ENCODE measurements around the gene TRAF4.
"Not testable (repeated sequence)": the region's sequence is repeated elsewhere in the genome, so short reads cannot be mapped to it uniquely, and the experiment has no call there.

The TRAF4 gene

DNA sequence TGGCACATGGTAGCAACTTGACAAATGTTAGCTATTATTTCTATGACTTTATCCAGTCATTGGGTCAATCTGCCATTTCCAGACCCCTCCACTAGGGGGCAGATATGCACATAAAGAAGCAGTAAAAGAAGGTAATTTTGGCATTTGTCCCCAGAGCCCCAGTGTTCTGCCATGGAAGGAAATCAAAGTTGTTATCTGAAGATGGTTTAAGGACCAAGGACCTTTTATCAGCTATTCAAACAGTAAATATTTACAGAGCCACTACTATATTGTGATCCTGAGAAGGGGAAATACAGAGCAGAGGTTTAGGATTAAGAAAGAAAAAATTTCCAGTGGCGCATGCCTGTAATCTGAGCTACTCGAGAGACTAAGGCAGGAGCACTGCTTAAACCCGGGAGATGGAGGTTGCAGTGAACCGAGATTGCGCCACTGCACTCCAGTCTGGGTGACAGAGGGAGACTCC, 20.0 kb downstream of the TRAF4 start:
- H3K4me3 ChIP-seq (ENCODE audit: low read depth, low read length) = no peak overlapping the region
- ChIA-PET CTCF (interaction anchor here (0.6 to 10.0 kb wide), 59 partner anchors 10 to 353 kb away, joined by 3 to 295 read pairs (median 7); partner anchors contain the start of genes BLTP2, DHRS13, FAM222B and FLOT2), POLR2A (interaction anchor here (1.0 to 2.0 kb wide), 3 partner anchors 10 to 37 kb away, joined by 3 to 6 read pairs (median 5); partner anchors contain the start of gene TLCD1)
- TF ChIP-seq, protein P1, sequence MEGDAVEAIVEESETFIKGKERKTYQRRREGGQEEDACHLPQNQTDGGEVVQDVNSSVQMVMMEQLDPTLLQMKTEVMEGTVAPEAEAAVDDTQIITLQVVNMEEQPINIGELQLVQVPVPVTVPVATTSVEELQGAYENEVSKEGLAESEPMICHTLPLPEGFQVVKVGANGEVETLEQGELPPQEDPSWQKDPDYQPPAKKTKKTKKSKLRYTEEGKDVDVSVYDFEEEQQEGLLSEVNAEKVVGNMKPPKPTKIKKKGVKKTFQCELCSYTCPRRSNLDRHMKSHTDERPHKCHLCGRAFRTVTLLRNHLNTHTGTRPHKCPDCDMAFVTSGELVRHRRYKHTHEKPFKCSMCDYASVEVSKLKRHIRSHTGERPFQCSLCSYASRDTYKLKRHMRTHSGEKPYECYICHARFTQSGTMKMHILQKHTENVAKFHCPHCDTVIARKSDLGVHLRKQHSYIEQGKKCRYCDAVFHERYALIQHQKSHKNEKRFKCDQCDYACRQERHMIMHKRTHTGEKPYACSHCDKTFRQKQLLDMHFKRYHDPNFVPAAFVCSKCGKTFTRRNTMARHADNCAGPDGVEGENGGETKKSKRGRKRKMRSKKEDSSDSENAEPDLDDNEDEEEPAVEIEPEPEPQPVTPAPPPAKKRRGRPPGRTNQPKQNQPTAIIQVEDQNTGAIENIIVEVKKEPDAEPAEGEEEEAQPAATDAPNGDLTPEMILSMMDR (IDR thresholded peaks at IDR 0.05; ENCODE audit: insufficient read depth, low read length, missing control alignments) = peak; percentile 69
- peak; percentile 29 for DNase-seq (ENCODE audit: low read depth, low spot score)

DNA sequence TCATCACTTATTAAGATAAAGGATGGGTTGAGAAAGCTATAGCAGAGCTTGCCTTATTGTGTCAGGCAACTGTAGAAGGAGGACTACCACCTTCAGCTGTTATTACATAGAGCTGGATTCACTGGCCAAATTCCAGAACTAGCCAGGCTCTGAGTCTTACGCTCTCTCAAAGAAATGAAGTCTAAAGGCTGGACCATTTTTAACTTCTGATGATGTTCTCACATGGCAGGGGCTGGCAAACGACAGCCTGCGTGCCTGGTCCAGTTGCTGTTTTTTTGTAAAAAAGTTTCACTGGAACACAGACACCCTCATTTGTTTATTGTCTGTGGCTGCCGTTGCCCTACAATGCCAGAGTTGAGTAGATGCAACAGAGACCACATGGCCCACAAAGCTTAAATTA, 21.2 kb downstream of the TRAF4 start:
- DNase-seq (ENCODE audit: low read depth, low spot score) = no peak

GRCh38 chr17:28773736-28774135, 29.9 kb downstream of the TRAF4 start:
- TF ChIP-seq, protein P1 (IDR thresholded peaks at IDR 0.05; ENCODE audit: insufficient read depth, low read length, missing control alignments) = no peak
- ChIA-PET CTCF (interaction anchor here (0.9 to 6.4 kb wide), 9 partner anchors 9 to 342 kb away, joined by 3 to 128 read pairs (median 4); partner anchors contain the start of gene DHRS13), POLR2A (interaction anchor here (0.6 kb wide), 1 partner anchor 10 kb away, joined by 3 read pairs; no protein-coding TSS in a partner anchor)
- no peak overlapping the region for H3K4me3 ChIP-seq (ENCODE audit: low read depth, low read length)
- no peak for DNase-seq (ENCODE audit: low read depth, low spot score)

More for the DNA sequence above, 21.2 kb downstream of the TRAF4 start:
- ChIA-PET CTCF (interaction anchor here (0.7 to 10.0 kb wide), 28 partner anchors 9 to 347 kb away, joined by 3 to 295 read pairs (median 18); partner anchors contain the start of genes DHRS13, FAM222B, FLOT2 and NEK8), POLR2A (interaction anchor here (0.5 to 1.1 kb wide), 2 partner anchors 12 to 102 kb away, joined by 3 read pairs; no protein-coding TSS in a partner anchor)
- no peak overlapping the region for H3K4me3 ChIP-seq (ENCODE audit: low read depth, low read length)
- TF ChIP-seq, protein P1 (IDR thresholded peaks at IDR 0.05; ENCODE audit: insufficient read depth, low read length, missing control alignments) = no peak

GRCh38 chr17:28774206-28774605, 30.4 kb downstream of the TRAF4 start:
- ChIA-PET POLR2A (no interaction called here), CTCF (interaction anchor here (0.7 to 6.4 kb wide), 11 partner anchors 9 to 342 kb away, joined by 3 to 128 read pairs (median 4); partner anchors contain the start of gene DHRS13)
- no peak for DNase-seq (ENCODE audit: low read depth, low spot score)
- TF ChIP-seq, protein P1 (IDR thresholded peaks at IDR 0.05; ENCODE audit: insufficient read depth, low read length, missing control alignments) = no peak
- H3K4me3 ChIP-seq (ENCODE audit: low read depth, low read length) = no peak overlapping the region

GRCh38 chr17:28777178-28777577, 33.4 kb downstream of the TRAF4 start:
- no peak for DNase-seq (ENCODE audit: low read depth, low spot score)
- CTCF ChIA-PET = interaction anchor here (1.0 to 6.4 kb wide), 3 partner anchors 13 to 27 kb away, joined by 3 to 128 read pairs (median 19); no protein-coding TSS in a partner anchor
- TF ChIP-seq, protein P1 (IDR thresholded peaks at IDR 0.05; ENCODE audit: insufficient read depth, low read length, missing control alignments) = no peak
- POLR2A ChIA-PET = no interaction called here
- H3K4me3 ChIP-seq (ENCODE audit: low read depth, low read length) = no peak overlapping the region

- POLR2A ChIA-PET; H3K4me3 ChIP-seq (ENCODE audit: low read depth, low read length); DNase-seq (ENCODE audit: low read depth, low spot score): not testable (repeated sequence)
- CTCF ChIA-PET = interaction anchor here (1.0 to 2.9 kb wide), 2 partner anchors 16 to 52 kb away, joined by 3 to 19 read pairs; no protein-coding TSS in a partner anchor
Measured at GRCh38 chr17:28779601-28780000, 35.8 kb downstream of the TRAF4 start.

All from AG04449 (cell line).